GM19035 (cell line): ENCODE results near the gene GRHPR.
A peak's percentile ranks its signal among the peaks of the same experiment; 100 is the strongest.
"Not testable (repeated sequence)": the region's sequence is repeated elsewhere in the genome, so short reads cannot be mapped to it uniquely, and the experiment has no call there.

Experiments used
- ATAC-seq: cut with Tn5 transposase; IDR thresholded peaks from one replicate; pipeline ENCODE4 v1.9.1; 2021; ENCODE audit not compliant: unreplicated experiment

Gene GRHPR

GRCh38 chr9:37474438-37474837 lies 51.9 kb downstream of the GRHPR start:
- no peak for ATAC-seq

DNA sequence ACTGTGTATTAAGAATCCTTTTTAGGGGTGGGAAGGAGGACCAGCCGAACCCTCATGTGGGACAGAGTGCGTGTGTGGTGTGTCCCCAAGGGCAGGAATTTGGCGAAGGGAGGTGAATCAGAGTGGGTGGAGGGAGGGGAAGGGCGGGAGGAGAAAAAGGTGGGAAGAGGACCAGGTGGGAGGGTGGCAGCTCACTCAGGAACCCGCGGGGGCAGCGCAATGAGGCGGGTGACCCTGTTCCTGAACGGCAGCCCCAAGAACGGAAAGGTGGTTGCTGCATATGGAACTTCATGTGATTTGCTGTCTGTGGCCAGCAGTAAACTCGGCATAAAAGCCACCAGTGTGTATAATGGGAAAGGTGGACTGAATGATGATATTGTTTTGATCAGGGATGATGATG lies 54.4 kb downstream of the GRHPR start:
- ATAC-seq = no peak

DNA sequence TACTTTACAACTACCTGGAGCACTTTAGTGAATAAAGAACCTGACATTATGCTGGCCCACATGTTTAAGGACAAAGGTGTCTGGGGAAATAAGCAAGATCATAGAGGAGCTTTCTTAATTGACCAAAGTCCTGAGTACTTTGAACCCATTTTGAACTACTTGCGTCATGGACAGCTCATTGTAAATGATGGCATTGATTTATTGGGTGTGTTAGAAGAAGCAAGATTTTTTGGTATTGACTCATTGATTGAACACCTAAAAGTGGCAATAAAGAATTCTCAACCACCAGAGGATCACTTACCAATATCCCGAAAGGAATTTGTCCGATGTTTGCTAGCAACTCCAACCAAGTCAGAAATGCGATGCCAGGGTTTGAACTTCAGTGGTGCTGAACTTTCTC lies 54.9 kb downstream of the GRHPR start:
- not testable (repeated sequence) for ATAC-seq

DNA sequence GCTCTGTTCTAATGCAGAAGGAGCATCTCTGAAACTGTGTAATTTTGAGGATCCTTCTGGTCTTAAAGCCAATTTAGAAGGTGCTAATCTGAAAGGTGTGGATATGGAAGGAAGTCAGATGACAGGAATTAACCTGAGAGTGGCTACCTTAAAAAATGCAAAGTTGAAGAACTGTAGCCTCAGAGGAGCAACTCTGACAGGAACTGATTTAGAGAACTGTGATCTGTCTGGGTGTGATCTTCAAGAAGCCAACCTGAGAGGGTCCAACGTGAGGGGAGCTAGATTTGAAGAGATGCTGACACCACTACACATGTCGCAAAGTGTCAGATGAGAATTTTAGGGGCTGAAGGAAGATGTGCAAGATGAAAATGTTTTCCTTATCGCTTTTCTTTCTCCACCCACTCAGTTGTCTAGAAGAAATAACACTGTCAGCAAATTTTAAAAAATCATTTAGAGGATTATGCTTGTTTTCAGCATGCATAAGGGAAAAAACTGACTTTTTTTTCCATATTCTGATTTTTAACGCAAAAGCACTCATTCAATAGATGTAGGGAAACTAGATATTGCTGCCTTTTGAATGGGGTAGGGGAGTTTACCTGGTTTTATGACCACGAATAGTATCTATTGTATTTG lies 55.6 kb downstream of the GRHPR start:
- not testable (repeated sequence) for ATAC-seq

GRCh38 chr9:37480759-37481158 lies 58.3 kb downstream of the GRHPR start:
- no peak for ATAC-seq

GRCh38 chr9:37485389-37486255 lies 63.1 kb downstream of the GRHPR start, which contains the start of gene POLR1E:
POLR1E (plus strand) TSS chr9:37485948; CDS start chr9:37486048, 100 bp downstream.
- peak; percentile 97 for ATAC-seq

- ATAC-seq = no peak
Observed at GRCh38 chr9:37486256-37486615, 63.7 kb downstream of the GRHPR start.
